ENCODE results near the gene TCEAL7. TPM values are rescaled to one million over a fixed set of nuclear protein-coding genes. Genes with fewer than 3 reads are reported as not detected.
A peak's percentile ranks its signal among the peaks of the same experiment; 100 is the strongest.

The TCEAL7 gene
- polyA plus RNA-seq, 12 donors = 151 to 504 (median 303) TPM; not detected in 1

DNA sequence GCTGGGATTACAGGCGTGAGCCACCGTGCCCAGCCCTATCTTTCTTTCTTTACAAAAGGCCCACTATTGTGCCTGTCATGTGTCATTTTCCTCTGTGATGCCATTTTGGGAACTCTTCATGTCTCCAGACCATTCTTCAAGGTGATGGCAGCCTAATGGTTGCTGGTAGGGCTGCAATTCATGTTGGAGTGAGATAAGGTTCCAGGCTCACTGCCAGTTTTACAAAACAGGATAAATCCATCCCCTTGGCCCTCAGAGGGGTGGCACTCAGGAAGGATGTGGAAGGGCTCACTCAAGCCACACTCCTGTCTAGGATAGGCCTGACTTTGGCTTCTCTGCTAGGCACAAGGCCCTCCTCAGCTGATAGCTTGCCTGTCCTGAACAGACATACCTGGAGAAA, 30.1 kb downstream of the TCEAL7 start:
- no peak for DNase-seq

DNA sequence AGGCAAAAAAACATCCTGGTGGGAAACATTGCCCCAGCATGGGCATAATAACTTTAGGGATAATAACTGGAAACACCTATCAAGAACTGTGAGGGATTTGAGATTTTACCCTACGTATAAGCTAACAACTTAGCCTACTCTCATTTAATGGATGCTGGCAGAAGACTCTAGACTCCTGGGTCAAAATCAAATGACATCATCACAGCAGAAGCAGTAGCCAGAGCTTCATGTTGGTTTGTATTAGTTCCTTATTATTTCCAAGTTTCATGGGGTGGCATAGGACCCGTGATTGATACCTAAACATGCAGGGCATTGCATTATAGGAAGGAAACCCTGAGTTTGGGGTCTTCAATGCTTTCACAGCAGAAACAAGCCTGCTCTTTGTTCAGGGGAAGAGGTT, 30.9 kb downstream of the TCEAL7 start:
- DNase-seq = no peak

DNA sequence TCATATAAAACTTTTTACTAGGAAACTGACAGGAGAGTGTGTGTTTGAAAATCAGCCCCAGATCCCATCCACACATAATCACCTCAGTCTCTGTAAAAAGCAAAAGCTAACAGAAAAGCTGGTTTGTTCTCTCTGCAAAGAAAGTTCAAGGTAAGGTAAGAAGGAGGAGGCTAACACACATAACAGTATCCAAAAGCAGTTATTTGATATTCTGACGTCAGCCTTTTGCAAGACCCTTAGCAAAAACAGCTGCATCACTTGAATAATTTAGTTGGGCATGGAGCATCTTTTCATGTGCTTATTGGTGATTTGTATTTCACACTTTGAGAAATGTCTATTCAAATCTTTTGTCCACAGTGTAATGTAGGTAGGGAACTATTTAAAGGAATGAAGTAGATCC, 31.8 kb downstream of the TCEAL7 start:
- DNase-seq = no peak

DNA sequence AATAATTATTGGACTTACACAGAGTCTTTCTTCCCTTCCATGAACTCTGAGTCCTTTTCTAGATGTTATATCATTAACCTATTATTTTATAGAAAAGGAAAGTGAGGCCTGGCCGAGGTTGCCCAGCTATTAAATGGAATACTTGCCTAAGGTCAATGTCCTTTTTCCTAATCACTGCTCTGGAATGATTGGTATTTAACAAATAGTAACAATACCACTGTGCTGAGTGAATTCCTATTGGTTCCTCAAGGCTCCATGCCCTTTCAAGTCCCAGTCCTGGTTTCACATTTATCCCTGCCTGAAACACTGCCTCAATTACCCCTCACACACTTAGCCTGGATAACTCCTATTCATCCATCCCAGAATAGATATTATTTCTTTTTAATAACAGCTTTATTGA, 32.4 kb downstream of the TCEAL7 start:
- no peak for DNase-seq

DNA sequence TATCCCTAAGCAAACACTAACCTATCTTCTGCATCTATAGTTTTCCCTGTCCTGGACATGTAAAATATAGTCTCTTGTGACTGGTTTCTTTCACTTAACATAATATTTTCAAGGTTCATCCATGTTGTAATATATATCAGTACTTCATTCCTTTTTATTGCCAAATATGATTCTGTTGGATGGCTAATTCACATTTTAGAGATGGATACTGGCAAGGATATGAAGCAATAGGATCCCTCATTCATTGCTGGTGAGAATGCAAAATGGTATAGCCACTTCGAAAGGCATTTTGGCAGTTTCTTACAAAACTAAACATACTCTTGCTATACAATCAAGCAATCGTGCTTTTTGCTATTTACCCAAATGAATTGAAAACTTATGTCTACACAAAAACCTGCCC, 33.0 kb downstream of the TCEAL7 start:
- DNase-seq = no peak

DNA sequence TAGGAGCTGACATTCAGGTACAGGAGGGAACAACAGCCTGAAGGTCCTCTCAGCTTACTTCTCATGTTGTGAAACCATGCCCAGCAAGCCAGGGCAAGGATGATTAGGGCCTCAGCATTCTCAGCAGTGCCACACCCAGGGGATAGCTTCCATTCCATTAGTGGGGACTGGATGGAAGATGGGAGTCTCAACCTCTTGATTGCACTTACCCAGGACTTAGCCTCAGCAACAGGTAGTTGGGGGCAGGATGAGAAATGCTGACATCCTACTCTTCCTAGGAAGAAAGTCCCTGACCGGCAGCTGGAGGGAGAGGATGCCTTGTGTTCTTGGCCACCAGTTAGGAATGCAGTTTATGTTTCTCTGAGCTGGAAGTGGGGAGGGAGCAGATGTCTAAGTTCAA, 37.5 kb downstream of the TCEAL7 start:
- DNase-seq = no peak

DNA sequence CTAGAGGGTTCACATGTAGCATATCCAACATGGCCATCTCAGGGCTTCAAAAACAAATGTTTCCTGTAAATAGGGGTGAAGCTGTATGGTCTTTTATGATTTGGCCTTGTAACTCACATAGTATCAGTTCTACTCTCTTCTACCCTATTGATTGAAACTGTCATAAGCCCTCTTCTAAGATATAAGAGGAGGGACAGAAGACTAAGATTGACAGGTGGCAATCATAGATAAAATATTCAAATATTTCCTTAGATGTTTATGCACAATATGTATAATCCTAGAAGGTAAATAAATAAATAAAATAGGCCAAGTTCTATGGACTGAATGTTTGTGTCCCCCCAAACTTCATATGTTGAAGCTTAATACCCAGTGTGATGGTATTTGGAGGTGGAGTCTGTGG, 39.4 kb downstream of the TCEAL7 start:
- no peak for DNase-seq

DNA sequence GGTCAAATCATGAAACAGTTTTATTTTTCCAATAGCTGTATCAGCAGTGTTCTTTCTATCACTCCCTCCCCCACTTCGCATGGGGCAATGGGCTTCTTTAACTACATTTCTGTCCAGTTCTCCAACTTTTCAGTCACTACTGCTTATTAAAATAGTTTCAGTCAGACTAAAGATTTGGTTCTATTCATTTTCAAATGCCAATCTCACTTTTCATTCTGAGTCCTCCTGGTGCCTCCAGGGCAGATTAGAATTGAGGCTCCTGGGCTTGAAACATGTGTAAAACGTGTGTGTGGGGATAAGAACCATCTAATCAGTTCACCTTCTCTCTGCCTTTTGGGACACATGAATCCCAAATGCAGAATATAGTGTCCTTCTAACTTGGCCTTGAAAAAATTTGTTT, 42.8 kb downstream of the TCEAL7 start:
- DNase-seq = no peak

DNA sequence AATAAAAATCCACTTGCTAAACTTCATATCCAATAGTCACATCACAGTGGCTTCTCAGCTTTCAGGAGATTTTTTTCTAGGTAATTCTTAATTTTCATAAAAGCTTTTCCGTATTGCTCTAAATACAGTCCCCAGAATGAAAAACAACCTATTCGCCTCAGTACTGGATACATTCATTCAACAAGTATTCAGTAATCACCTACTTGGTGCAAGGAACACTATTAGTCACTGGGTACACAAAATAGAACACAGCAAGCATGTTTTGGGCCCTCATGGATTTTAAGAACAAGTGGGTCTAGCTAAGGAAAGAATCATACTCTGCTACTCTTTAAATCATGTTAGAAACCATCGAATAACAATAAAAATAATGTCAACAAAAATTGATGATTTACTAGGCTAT, 43.5 kb downstream of the TCEAL7 start:
- no peak for DNase-seq

DNA sequence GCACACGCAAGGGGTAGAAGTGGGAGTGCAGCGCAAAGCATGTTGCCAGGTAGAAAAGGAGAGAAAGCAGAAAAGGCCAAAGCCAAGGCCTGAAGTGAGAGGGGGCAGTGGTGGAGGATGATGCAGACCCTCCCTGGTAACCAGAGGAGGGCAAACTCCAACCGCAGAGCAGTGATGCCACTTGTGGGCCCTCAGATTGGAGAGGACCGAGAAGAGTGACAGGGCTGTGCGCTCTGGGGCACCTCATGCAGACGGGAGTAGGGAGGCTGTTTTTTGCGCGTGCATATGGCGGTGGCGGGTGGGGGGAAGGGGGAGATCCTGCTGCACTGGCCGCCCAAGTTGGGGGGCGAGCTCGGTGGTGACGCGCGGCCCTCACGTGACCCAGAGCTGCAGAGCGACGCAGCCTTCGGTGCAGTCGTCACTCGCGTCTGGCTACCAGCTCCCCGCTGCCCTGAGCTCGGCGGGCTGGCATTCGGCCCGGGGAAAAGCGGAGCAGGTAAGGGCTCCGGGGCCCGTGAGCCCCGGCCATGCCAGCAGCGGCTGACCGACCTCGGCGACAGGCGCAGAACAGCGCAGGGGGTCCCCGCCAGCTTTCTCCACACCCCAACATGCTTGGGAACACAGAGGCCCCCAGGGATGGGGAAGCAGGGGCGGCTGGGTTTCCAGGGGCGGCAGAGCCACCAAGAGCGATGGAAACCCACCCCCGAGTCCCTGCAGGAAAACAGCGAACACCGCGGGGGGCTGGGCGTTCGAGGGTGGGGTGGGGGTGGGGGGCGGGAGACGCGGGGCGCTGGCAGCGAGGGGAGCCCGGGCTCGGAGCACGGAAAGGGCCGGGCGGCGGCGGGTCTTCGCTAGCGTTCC, 46.3 kb downstream of the TCEAL7 start, which contains the start of gene BEX3:
BEX3 (plus strand) TSS at position 421 of the 861 bp plus-strand sequence. CDS start 984 bp downstream, outside the sequence.
- peak; percentile 58 for DNase-seq

DNA sequence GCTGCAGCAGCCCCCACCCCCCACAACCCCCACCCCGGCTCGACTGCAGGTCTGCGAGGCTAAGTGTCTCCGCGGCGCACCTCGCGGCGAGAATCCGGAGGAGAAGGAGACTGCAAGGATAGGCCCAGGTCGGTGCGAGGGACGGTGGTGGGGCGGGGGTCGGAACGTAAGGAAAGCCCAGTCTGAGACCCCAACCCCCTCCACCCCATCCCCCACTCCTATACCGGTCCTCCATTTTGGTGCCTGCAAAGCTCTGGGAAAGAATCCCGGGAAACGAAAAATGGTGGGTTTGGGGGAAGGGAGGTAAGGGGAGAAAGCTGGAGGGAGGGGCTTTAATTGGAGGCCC, 46.9 kb downstream of the TCEAL7 start:
- peak; percentile 56 for DNase-seq

DNA sequence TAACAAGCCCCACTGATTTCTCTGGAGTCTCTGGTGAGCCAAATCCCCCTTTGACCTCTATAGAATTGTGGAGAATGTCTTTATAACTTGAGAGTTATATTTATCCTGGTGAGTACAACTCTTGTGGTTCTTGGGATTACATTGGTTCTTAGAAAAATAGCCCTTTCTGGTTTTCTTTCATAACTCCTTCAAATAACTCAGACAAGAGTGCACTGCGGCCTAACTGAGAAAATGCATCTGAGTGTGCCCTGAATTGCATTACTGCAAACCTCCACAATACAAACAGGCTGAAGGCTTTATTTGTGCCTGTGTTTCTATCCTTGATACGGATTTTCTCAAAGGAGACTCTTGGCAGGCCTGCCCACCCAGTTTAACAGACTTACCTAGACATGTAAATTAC, 49.0 kb downstream of the TCEAL7 start:
- no peak for DNase-seq

Other genes starting within 250 kb of the TCEAL7 start
- 1 to 10 TPM in 1 of 12 donors, under 1 TPM in 3, not detected in 8; 0.18 to 1.0 (median 0.40) TPM for gene NXF3, start 237.1 kb upstream of the TCEAL7 start, polyA plus RNA-seq (ENCODE audit: insufficient read length in 12 of 12)
- 10 to 100 TPM in 11 of 12 donors, not detected in 1; 32.1 to 86.9 (median 47.3) TPM for gene BEX4, start 115.1 kb upstream of the TCEAL7 start, polyA plus RNA-seq (ENCODE audit: insufficient read length in 12 of 12)
- gene TCEAL8, start 75.1 kb upstream of the TCEAL7 start, polyA plus RNA-seq (ENCODE audit: insufficient read length in 12 of 12) = 100 to 1,000 TPM in 10 of 12 donors, 10 to 100 TPM in 1, not detected in 1; 93.3 to 180 (median 140) TPM
- 10 to 100 TPM in 2 of 12 donors, 1 to 10 TPM in 9, not detected in 1; 4.0 to 19.8 (median 6.1) TPM for gene TCEAL5, start 53.5 kb upstream of the TCEAL7 start, polyA plus RNA-seq (ENCODE audit: insufficient read length in 12 of 12)
- gene BEX2, start 19.2 kb upstream of the TCEAL7 start, polyA plus RNA-seq (ENCODE audit: insufficient read length in 12 of 12) = 10 to 100 TPM in 11 of 12 donors, not detected in 1; 26.5 to 76.0 (median 36.4) TPM
- 100 to 1,000 TPM in 11 of 12 donors, not detected in 1; 124 to 237 (median 190) TPM for gene TCEAL9, start 26.3 kb downstream of the TCEAL7 start, polyA plus RNA-seq (ENCODE audit: insufficient read length in 12 of 12)
- gene BEX3, start 46.3 kb downstream of the TCEAL7 start, polyA plus RNA-seq (ENCODE audit: insufficient read length in 12 of 12) = 100 to 1,000 TPM in 11 of 12 donors, not detected in 1; 119 to 295 (median 156) TPM
- 1 to 10 TPM in 4 of 12 donors, under 1 TPM in 6, not detected in 2; 0.37 to 2.2 (median 0.78) TPM for gene RAB40A, start 189.2 kb downstream of the TCEAL7 start, polyA plus RNA-seq (ENCODE audit: insufficient read length in 12 of 12)